Measurements from ENCODE around the gene ASCL3.

The ASCL3 gene

GRCh38 chr11:8971196-8971923 lies 28.5 kb upstream of the ASCL3 start:
- H3K27me3 ChIP-seq (ENCODE audit: control insufficient read depth, low read length) = no peaks in the 10 kb centered on the region
- TF ChIP-seq CTCF (IDR thresholded peaks at IDR 0.05; ENCODE audit: low read depth, low read length, poor library complexity, severe bottlenecking) = no peak
- no peak for TF ChIP-seq EZH2phosphoT487 (IDR thresholded peaks at IDR 0.05; ENCODE audit: borderline replicate concordance, low read length)
- no peak overlapping the region for H3K27ac ChIP-seq (ENCODE audit: low read depth, low read length)
- H4K20me1 ChIP-seq (ENCODE audit: control insufficient read depth, insufficient read depth, low read depth, low read length) = no peaks in the 10 kb centered on the region
- no peaks in the 10 kb centered on the region for H3K9me3 ChIP-seq (ENCODE audit: control insufficient read depth, insufficient read depth, low read length)
- H3F3A ChIP-seq (ENCODE audit: control insufficient read depth, insufficient read depth) = no peaks in the 10 kb centered on the region
- no peaks in the 10 kb centered on the region for H3K4me1 ChIP-seq (ENCODE audit: control insufficient read depth, low read length)
- H3K4me2 ChIP-seq (ENCODE audit: low read length) = no peak overlapping the region
- no peaks in the 10 kb centered on the region for H3K9me2 ChIP-seq (replicated peaks; ENCODE audit: control insufficient read depth, low read length)
- H3K79me2 ChIP-seq (ENCODE audit: control insufficient read depth, low read length) = no peaks in the 10 kb centered on the region
- H3K4me3 ChIP-seq (ENCODE audit: low read length) = no peak overlapping the region
- H3K36me3 ChIP-seq (ENCODE audit: control insufficient read depth, low read length) = no peaks in the 10 kb centered on the region

- Histone ChIP-seq H3K4me3 (ENCODE audit: low read length) (no peak overlapping the region), H3K36me3 (ENCODE audit: control insufficient read depth, low read length) (peaks cover 4% of the 10 kb centered on the region; the same call in 1 of the 2 replicates), H3F3A (ENCODE audit: control insufficient read depth, insufficient read depth) (no peaks in the 10 kb centered on the region; the same call in 1 of the 2 replicates), H3K27ac (ENCODE audit: low read depth, low read length) (no peak overlapping the region), H3K4me1 (ENCODE audit: control insufficient read depth, low read length) (peaks cover 19% of the 10 kb centered on the region), H3K9me3 (ENCODE audit: control insufficient read depth, insufficient read depth, low read length) (no peaks in the 10 kb centered on the region), H4K20me1 (ENCODE audit: control insufficient read depth, insufficient read depth, low read depth, low read length) (no peaks in the 10 kb centered on the region), H3K9me2 (replicated peaks; ENCODE audit: control insufficient read depth, low read length) (no peaks in the 10 kb centered on the region), H3K27me3 (ENCODE audit: control insufficient read depth, low read length) (no peaks in the 10 kb centered on the region), H3K4me2 (ENCODE audit: low read length) (no peak overlapping the region), H3K79me2 (ENCODE audit: control insufficient read depth, low read length) (peaks cover 28% of the 10 kb centered on the region)
- TF ChIP-seq EZH2phosphoT487 (IDR thresholded peaks at IDR 0.05; ENCODE audit: borderline replicate concordance, low read length) (no peak), CTCF (IDR thresholded peaks at IDR 0.05; ENCODE audit: low read depth, low read length, poor library complexity, severe bottlenecking) (no peak)
Measured at GRCh38 chr11:8967184-8967583, 24.4 kb upstream of the ASCL3 start.

GRCh38 chr11:8964324-8965320 lies 21.8 kb upstream of the ASCL3 start, which contains the start of gene TMEM9B:
TMEM9B (minus strand) TSS chr11:8964442; CDS start chr11:8964313, 129 bp downstream.
- peak within 1 kb of the TSS; percentile 77 for H3K4me3 ChIP-seq (ENCODE audit: low read length)
- TF ChIP-seq EZH2phosphoT487 (IDR thresholded peaks at IDR 0.05; ENCODE audit: borderline replicate concordance, low read length) = no peak
- TF ChIP-seq CTCF (IDR thresholded peaks at IDR 0.05; ENCODE audit: low read depth, low read length, poor library complexity, severe bottlenecking) = no peak

More at GRCh38 chr11:8964324-8965320, 21.8 kb upstream of the ASCL3 start, which contains the start of gene TMEM9B:
- H3K27ac ChIP-seq (ENCODE audit: low read depth, low read length) = peak within 1 kb of the TSS; percentile 45
- H3K79me2 ChIP-seq (ENCODE audit: control insufficient read depth, low read length) = peaks cover 50% of the 10 kb centered on the region
- no peaks in the 10 kb centered on the region for H4K20me1 ChIP-seq (ENCODE audit: control insufficient read depth, insufficient read depth, low read depth, low read length)
- H3K9me3 ChIP-seq (ENCODE audit: control insufficient read depth, insufficient read depth, low read length) = no peaks in the 10 kb centered on the region
- peak within 1 kb of the TSS; percentile 80 for H3K4me2 ChIP-seq (ENCODE audit: low read length)
- no peaks in the 10 kb centered on the region for H3K27me3 ChIP-seq (ENCODE audit: control insufficient read depth, low read length)
- H3F3A ChIP-seq (ENCODE audit: control insufficient read depth, insufficient read depth) = no peaks in the 10 kb centered on the region; the same call in 1 of the 2 replicates
- H3K36me3 ChIP-seq (ENCODE audit: control insufficient read depth, low read length) = peaks cover 7% of the 10 kb centered on the region
- peaks cover 22% of the 10 kb centered on the region for H3K4me1 ChIP-seq (ENCODE audit: control insufficient read depth, low read length)
- no peaks in the 10 kb centered on the region for H3K9me2 ChIP-seq (replicated peaks; ENCODE audit: control insufficient read depth, low read length)
